GM04504 (cell line): Measurements from ENCODE around the gene KCNJ11.

ENCODE experiments used
- DNase-seq: peaks from one replicate; pipeline ENCODE4 v3.0.0-alpha.2; 2012; ENCODE audit warnings: low read depth

The KCNJ11 gene

DNA sequence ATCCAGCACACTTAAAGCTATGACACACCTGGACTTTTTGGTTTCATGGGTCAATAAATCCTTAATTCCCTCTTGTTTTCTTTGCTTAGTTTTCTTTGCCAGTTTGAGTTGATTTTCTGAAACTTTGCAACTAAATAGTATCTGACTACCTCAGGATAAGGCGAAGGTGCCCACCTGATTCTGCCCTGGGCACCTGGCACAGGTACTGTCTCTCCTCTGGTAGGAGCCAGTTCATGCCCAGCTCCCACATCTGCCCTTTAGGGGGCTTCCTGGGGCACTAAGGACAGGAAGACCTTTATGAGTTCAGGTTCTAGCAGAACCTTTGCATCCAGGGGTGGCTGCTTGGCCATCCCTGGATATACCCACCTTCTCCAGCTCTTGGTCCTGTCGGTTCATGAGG is 19.6 kb upstream of the KCNJ11 start:
- DNase-seq = no peak

DNA sequence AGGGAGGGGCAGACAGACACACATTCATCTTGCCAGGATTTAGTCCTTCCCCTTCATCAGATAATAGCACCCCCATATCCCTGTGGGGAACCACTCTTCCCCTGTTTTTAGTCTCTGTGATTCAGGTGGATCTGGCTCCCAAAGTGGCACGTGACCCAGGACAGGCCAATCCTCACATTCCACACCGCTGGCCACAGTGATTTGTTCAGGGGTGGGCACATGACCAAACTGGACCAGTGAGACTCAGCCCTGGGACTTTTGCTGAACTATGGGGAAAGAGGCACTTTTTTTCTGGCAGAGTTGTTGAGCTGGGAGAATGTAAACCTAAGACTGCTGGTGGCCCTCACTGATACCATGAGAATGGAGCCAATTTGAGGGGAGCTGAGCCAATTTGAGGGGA is 19.1 kb upstream of the KCNJ11 start:
- no peak for DNase-seq

DNA sequence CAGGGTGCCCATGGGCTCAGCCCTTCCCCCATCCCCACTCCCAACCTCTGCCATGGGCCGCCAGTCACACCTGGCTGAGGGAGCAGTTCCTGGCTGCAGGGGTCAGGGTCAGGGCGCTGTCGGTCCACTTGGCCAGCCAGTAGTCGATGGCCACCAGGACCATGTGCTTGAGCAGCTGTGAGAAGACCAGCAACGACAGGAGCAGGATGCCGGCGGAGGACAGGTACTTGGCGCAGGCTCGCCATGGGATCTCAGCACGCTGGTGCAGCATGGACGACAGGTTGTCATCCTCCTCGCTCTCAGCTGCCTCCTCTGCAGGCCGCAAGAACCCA is 18.3 kb upstream of the KCNJ11 start:
- DNase-seq = no peak

DNA sequence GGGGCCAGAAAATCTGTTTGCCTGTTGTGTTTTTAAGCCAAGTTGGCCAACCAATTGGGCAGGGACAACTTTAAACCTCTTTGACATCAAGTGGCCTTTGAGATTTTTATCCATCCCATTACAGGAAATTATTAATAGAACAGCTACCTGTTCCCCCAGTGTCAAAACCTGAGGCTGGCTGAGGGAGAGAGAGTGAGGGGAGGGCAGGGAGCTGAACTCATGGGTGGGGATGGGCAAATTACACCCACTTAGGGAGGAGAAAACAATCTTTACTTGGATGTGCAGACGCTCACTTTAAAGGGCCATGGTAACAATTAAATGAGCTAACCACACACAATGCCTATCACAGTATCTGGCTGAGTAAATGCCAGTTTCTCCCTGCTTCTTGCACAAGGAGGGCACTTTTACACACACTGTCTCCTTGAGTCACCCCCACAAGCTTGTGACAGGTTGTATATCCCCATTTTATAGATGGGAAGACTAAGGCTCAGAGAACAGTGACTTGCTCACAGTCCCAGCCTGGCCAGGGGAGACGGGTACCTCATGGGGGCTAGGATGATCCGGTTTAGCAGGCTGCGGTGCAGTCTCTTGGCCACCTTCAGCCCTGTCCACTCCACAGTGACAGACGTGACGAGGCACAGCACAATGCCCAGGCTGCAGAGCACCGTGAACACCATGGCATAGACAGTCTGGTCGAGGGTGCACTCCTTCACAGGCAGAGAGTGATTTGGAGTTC is 17.8 kb upstream of the KCNJ11 start:
- no peak for DNase-seq

DNA sequence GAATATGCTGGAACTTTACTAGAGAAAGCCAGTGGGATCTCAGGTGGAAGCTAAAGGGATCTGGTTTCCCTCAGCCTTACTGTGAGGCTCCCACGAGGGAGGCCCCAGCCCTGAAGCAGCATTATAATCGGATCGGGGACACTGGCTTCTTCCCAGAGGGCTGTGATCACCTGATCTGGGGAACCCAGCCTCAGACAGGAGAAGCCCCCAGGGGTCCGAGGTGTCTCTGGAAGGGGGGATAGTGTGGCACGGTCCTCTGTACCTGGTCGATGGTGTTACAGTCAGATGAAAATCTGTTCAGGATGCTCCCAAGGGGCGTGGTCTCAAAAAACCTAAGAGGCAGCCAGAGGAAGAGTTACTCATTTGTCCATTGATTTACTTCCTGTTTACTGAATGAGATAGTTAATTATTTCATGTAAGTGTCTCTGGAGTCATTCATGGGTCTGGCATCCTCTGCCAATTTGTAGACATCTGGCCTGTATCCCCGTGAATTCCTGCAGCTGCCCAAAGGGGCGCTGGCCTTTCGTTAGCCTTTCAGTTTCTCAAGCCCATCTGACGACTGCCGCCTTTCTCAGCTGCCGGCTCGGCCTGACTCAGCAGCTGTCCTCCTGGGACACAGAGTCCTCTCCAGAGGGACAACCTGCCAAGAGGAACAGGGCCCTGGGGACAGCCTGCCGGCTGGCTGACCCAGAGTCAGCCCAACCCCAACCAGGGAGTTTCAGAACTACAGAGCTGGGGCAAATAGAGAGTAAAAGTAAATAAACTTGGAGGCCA is 17.0 kb upstream of the KCNJ11 start:
- DNase-seq = peak; percentile 62

DNA sequence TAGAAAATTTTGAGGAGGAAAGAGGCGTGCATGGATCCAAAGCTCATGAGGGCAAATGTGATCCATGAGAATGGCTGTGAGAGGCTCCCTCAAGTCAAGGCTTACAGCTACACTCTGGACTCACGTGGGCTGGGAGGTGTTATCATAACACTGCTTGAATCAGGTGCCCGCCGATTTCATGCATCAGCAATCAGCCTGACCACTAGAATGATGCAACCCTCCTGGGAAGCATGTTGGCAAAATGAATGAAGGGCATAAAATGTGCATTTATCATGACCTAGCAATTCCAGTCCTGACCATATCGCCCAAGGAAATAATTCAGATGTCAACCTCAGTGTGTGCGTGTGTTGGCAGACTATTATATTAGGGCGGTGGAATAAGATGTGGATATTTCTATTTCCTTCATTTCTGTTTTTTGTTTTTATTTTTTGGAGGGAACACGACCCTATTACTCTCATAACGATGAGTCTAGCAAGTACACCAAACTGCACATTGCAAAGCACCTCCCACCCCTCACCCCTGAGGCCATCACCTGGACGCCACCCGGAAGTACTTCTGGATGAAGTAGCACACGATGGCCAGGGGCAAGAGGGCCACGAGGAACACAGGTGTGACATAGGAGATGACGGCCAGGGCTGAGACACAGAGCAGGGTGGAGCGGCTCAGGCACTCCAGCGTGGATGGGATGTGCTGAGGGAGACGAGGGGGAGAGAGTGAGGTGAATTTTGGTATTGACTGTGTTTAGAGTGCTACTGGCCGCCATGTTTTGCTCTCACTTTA is 15.7 kb upstream of the KCNJ11 start:
- no peak for DNase-seq

DNA sequence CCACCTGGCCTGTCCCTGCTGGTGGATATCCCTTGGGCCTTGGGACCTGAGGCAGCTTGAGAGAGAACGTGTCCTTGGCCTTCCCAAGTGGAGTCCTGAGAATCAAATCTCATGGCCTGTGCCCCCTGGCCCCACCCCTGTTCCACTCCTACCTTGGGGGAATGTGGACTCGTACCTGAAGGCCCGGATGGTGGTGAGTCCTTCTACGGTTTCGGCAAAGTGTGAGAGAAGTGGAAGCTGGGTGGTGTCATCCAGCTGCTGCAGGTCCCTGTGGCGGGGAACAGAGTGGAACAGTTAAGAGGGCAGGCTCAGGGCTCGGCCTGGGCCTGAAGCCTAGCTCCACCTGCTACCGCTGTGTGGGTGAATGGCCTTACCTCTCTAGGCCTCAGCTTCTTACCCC is 14.0 kb upstream of the KCNJ11 start:
- DNase-seq = no peak

DNA sequence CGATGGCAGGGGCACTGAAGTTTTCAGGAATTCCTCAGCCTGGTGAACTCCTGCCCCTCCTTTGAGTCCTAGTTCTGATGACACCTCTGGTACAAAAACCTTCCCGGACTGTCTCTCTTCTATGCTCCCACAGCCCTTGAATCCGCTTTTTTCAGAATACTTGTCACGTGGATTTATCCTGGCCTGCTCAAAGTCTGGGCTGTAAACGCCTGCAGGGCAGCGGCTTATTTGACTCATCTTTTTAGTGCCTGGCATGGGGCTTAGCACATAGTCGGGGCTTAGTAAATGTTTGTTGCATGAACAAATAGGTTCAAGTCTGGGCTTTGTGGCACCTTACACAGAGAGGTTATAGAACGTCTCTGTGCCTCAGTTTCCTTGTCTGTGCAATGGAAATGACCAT is 13.4 kb upstream of the KCNJ11 start:
- no peak for DNase-seq

DNA sequence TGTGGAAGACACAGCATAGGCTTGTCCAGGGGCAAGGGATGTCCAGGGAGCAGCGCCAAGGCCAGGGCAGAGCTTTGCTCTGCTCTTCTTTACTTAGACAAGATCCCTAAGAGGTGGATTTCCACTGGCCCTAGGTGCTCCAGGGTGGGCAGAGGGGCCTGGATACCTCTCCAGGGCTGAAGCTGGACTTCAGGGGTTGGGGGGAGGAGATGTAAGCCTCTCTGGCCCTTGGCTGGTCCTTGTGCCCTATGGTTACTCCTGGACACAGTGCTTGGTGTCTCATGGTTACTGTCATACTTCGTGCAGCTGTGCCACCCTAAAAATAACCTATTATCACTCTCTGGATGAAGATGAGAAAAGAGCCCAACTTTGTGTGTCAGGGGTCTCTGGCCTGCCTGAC is 12.9 kb upstream of the KCNJ11 start:
- no peak for DNase-seq

DNA sequence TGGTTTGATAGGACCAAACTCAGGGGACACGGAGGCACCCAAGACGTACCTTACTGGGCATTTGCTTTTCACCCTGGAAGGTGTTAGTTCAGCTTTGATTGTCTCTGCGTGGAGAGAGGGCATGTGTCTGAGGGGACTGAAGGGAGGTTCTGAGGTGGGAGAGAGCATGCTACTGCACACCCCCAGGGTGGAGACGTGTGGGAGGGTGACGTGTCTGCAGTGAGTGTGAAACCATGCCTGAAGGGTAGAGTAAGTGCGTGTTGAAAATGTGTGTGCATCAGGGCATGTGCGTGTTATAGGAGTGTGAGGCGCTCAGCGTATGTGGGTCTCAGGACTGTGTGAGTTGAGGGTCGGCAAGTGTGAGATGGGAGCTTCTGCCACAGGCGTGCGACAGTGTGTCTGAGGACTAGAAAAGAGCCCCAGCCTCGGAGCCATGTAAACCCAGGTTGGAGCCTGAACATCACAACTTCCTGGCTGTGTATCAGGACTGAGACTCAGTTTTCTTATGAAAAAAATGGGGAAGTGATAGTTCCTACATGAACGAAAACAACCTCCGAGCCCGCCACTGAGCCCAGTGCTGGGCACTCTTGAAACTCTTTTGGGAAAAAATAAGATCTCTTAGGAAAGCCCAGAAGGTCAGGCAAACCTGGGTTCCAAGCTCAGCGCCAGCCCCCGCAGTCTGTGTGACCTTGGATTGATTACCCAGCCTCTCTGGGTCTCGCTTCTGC is 11.8 kb upstream of the KCNJ11 start:
- DNase-seq = no peak

DNA sequence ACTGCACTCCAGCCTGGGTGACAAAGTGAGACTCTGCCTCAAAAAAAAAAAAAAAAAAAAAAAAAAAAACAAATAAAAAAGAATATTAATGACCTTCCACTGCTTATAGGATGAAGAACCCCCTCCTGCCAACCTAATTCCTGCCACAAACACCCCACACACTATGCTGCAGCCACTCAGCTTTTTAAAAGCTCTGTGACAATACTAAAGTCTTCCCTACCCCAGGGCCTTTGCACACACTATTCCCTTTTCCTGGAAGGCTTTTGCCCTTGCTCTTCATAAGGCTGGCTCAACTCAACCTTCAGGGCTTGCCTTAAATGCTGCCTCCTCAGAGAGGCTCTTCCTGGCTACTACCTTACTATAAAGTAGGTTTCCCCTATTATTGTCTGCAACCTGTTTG is 10.8 kb upstream of the KCNJ11 start:
- no peak for DNase-seq

DNA sequence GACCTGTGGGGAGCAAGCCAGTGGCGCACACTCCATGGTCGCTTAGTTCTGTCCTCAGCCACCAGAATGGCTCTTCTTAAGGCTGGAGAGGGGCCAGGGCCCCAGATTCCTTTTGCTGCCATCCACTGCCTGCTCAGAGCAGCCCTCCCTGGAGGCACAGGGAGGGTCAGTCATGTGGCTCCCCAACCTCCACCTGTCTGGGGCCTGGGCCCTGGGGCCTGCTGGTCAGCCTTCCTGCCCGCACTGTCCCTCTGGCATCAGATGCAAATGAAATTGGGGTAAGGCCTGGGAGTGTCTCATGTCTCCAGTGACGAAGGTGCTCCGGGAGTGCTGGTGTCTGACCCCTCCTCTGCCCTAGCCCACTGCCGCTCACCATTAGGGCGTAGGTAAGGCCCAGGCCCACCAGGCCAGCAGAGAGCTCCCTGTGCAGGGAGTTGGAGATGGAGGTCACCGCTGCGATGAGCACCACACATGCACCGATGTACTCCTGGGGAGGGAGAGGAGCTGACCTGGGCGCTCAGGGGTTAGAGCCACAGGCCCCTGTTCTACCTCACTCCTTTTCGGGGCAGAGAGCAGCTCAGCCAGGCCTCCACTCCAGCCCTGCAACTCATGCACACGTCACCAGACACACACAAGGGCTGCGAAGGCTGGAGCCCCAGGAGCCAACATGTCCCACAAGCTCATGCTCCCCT is 9.0 kb upstream of the KCNJ11 start:
- DNase-seq = no peak

DNA sequence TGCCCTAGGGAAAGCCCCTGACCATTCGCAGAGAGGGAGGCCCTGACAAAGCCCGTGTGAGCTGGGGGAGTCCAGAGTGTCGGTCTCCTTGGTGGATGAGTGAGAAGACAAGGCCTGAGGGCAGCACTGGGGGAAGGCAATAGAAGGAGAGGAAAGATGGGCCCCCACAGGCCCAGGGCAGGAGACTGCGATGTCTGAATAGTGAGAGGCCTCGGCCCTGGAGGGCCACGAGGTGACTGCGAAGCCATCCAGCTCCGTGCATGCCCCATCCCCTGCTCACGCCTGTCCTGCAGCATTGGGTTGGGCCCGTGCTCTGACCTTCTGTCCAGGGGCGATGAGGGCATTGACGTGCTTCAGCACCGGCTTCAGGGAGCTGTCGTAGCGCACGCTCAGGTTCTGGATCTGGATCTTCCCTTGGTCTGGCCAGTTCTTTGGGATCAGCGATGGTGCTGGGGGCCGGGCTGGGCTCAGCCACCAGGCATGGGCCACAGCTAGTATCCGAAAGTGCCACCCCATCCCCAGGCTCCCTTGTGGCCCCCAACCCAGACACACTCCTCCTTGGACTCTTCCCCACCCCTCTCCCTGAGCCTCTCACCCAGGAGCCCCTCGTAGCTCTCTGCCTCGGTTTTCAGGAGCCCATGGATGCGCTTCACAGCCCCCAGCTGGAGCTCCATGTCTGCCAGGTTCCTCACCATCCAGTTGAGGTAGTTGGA is 8.3 kb upstream of the KCNJ11 start:
- no peak for DNase-seq

DNA sequence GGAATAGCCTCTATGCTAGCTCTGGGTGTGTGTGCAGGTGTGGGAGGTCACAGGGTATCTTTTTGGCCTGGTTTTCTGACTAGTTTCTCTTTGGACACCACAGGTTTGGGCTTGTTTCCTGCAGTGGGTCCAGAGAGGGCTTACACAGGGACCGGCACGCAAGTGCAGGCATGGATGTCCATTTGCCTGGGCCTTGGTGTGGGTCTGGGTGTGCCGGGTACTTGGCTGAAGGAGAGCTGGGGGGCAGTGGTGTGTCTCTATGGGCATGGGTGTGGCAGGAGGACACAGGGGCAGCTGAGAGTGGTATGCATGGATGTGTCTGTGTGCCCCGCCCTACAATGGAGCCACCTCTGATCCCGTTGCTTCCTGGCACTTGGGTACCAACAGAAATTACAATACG is 7.5 kb upstream of the KCNJ11 start:
- DNase-seq = no peak

DNA sequence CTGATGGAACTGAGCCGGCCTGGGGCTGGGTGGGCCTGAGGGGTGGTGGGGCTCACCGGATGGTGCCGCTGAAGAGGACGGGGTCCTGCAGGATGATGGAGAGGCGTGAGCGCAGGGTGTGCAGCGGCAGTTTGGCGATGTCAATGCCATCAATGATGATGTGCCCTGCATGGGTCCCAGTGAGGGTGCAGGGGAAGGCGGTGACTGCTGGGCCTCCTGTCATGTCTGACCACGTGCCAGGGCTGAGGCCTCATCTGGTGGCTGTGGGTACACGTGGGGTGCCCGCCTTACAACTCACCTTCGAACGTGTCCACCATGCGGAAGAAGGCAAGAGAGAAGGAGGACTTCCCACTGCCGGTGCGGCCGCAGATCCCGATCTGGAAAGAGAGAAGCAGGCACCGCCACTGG is 7.1 kb upstream of the KCNJ11 start:
- no peak for DNase-seq

DNA sequence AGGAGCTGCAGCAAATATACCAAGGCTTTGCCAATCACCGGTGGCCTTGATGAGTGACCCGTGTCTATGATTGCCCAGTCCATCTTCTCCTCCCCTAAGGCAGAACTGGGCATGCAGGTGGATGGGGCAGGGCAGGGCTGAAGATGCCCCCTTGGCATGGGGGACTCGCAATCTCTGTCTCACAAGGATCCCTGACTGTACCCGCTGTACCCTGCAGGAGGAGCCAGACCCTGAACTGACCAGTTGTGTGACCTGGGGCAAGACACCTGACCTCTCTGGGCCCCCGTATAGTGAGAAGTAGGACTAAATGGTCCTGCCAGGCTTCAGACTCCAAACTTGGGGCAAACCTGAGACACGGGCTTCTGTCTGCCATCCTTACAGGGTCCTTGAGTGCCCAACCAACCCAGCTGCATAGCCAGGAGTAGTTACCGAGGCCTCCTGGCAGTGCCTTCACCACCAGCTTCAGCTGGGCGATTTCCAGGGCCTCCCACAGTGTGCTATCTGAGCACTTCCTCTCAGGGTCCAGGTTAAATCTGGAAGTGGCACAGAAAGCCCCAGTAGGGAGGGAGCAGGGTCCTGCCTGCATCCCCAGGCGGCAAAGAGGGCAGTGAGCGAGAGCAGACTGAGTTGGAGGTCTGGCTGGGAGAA is 6.4 kb upstream of the KCNJ11 start:
- DNase-seq = no peak

DNA sequence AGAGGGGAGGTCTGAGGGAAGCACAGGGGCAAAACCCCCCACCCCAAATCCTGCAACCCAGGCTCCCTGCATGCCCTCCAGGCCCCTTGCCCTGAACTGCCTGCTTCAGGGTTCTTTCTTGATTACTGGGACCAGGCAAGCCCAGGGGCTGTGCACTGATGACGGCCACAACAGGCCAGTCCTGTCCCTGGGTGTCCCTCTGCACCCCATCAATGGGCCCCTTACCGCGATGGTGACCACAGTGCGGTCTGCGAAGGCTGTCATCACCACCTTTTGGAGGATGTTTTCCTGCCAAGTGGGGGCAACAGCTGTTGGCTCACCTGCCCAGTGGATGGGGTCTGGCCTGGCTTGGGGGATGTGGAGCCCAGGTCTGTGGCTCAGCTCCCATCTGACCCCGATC is 5.0 kb upstream of the KCNJ11 start:
- no peak for DNase-seq

DNA sequence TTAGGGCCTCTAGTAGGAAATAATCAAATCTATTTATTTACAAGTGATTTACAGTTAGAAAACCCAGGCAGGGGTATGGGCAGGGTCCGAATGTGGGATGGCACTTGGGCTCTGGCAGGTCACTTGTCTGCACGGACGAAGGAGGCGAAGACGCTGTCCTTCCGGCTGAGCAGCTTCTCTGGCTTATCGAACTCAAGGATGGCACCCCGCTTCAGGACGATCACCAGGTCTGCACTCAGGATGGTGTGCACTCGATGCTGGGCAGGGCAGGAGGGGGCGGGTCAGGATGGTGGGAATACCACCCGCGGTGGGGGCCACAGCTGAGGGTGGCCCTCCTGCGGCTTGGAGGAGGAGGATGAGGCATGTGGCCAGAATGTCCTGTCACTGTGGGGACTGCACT is 4.4 kb upstream of the KCNJ11 start:
- DNase-seq = no peak

DNA sequence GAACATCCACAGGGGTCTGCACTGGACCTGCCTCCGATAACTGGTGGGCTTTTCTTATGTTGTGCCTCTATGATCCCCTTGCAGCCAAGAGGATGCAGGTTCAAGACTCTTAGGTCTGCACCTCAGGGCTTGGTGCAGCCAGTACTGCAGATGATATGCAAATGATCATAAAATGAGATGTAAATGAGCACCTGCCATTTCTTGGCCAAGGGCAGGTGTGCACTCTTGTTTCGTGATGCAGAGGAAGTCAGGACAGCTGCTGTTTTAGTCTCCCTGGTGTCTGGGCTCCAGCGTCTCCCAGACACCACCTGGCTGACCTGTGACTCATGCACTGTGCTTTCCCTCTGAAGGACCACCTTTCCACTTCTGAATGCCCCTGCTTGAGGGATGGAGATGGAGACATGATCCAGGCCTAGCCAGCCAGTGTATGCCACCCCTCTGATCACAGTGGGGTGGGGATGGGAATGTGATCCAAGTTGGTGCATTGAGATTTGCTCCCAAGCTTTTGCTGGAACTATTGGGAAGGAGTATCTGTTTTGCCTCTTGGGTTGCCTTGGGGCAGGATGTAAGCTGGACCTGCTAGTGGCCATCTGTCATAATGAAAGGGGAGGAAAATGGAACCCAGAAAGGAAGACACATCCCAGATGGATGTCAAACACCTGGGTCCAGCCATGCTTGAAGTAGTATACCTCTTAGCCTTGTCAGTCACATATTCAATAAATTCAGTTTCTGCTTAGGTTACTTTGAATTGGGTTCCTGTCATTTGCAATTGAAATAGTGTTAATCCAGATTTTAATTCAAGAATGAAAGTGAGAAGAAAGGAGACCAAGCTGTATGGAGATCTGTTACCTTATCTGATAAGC is 3.3 kb upstream of the KCNJ11 start:
- no peak for DNase-seq
